Inflammatory macrophage treated with lipopolysaccharide for 4 hours (primary cell): ENCODE data around the gene PSMB4.

Experiments
- DNase-seq: peaks from one replicate; pipeline ENCODE4 v3.0.0-alpha.2; 2020

Gene PSMB4

GRCh38 chr1:151443846-151444782, 44.7 kb downstream of the PSMB4 start:
- DNase-seq = peak; percentile 83

DNA sequence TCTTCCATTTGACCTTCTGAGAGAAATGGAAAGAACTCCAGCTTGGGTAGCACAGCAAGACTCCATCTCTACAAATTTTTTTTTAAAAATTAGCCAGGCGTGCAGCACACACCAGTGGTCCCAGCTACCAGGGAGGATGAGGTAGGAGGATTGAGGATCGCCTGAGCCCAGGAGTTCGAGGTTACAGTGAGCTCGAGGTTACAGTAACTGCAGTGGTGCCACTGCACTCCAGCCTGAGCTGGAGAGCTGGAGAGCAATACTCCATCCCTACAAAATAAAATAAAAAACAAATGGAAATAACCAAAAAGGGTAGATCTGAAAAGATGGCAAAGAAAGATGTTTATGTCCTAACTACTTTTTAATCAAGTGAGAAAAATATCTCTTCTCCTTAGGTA, 45.4 kb downstream of the PSMB4 start:
- DNase-seq = no peak

DNA sequence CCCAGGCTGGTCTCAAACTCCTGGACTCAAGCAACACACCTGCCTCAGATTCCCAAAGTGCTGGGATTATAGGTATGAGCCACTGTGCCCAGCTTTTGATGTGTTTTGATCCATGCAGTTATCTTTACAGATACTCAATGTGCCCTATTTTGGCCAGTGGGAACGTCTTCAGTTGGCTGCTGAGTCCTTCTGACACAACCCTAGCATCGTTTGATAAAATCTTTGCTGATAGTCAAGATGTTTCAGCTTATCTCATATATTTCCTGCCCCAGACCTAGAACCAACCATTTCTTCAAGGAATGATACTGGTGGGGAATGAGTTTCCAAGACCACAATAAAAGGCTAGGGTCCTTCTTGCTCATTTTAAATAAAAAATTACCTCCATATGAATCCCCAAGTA, 48.3 kb downstream of the PSMB4 start:
- no peak for DNase-seq
